H1 (cell line): ENCODE data around the gene TMEM63A. TPM values are rescaled to one million over a fixed set of nuclear protein-coding genes. Genes with fewer than 3 reads are reported as not detected.

Source experiments
- CTCF ChIA-PET: fragments of 300-600 bp; sonication (Branson Sonifier 250); formaldehyde crosslinking; loops from one replicate; lab custom pipeline; 2021; ENCODE audit not compliant: partially characterized antibody; lab: Charles Lee
- POLR2A ChIA-PET: fragments of 300-600 bp; sonication (Branson Sonifier 250); formaldehyde crosslinking; loops from one replicate; lab custom pipeline; 2021; ENCODE audit warnings: inconsistent platforms; ENCODE audit not compliant: partially characterized antibody; lab: Charles Lee
- DNase-seq, 2 experiments: peaks; one replicate each; pipeline versions ENCODE4 v3.0.0 to v3.0.0-alpha.2; 2010 to 2022; ENCODE audit warnings: low spot score in 2 of 2, low read depth in 1 of 2, mixed read lengths in 1 of 2
- FAIRE-seq: peaks from 2 replicates; lab custom pipeline; 2011; peaks lifted over from hg19 to GRCh38; lab: Jason Lieb, UNC
- H2AFZ ChIP-seq: 2 replicates; pipeline ENCODE4 v1.8.1; 2012; ENCODE audit warnings: low read length, inconsistent platforms
- H2AK5ac ChIP-seq: 2 replicates; pipeline ENCODE4 v1.6.1; 2013; ENCODE audit warnings: low read depth, low read length
- H2BK120ac ChIP-seq: replicated peaks from 2 replicates; pipeline ENCODE3; 2013; ENCODE audit warnings: low read depth, low read length, inconsistent platforms
- H2BK12ac ChIP-seq: 2 replicates; pipeline ENCODE4 v1.6.1; 2013; ENCODE audit warnings: low read depth, low read length
- H2BK15ac ChIP-seq: 2 replicates; pipeline ENCODE4 v1.6.1; 2013; ENCODE audit warnings: low read length
- H2BK20ac ChIP-seq: 2 replicates; pipeline ENCODE4 v1.6.1; 2013; ENCODE audit warnings: low read length
- H2BK5ac ChIP-seq: 2 replicates; pipeline ENCODE4 v1.6.1; 2013; ENCODE audit warnings: low read depth, low read length
- H3K14ac ChIP-seq: 2 replicates; pipeline ENCODE4 v1.6.1; 2013; ENCODE audit warnings: inconsistent platforms; ENCODE audit not compliant: insufficient read length
- H3K18ac ChIP-seq: 2 replicates; pipeline ENCODE4 v1.6.1; 2013; ENCODE audit warnings: low read length; ENCODE audit errors: extremely low read depth
- H3K23ac ChIP-seq: 2 replicates; pipeline ENCODE4 v1.6.1; 2013; ENCODE audit warnings: inconsistent platforms; ENCODE audit not compliant: insufficient read length
- H3K23me2 ChIP-seq: 2 replicates; pipeline ENCODE4 v1.6.1; 2013; ENCODE audit warnings: low read depth, low read length
- H3K27ac ChIP-seq: 2 replicates; pipeline ENCODE4 v1.6.1; 2011; ENCODE audit warnings: low read depth, low read length, inconsistent platforms
- H3K27me3 ChIP-seq, 4 experiments: replicated peaks in 1 of 4; 1 replicate in 1 of 4; 2 replicates in 3 of 4; pipeline versions ENCODE4 v1.6.1 to v1.8.1; 2011 to 2013; ENCODE audit warnings: low read length in 3 of 4, mild to moderate bottlenecking in 3 of 4, inconsistent platforms in 2 of 4, mixed read lengths in 2 of 4, moderate library complexity in 1 of 4; ENCODE audit not compliant: control insufficient read depth in 3 of 4, insufficient read depth in 3 of 4; ENCODE audit errors: extremely low read depth in 1 of 4
- H3K36me3 ChIP-seq, 4 experiments: 2 replicates each; pipeline versions ENCODE4 v1.6.1 to v1.8.1; 2011 to 2013; ENCODE audit warnings: mild to moderate bottlenecking in 4 of 4, low read length in 3 of 4, moderate library complexity in 2 of 4, control low read depth in 1 of 4, inconsistent platforms in 1 of 4; ENCODE audit not compliant: insufficient read depth in 4 of 4, control insufficient read depth in 2 of 4
- H3K4ac ChIP-seq: replicated peaks from 2 replicates; pipeline ENCODE3; 2013; ENCODE audit warnings: low read length, low read depth, mixed read lengths, inconsistent platforms; ENCODE audit not compliant: insufficient read length
- H3K4me1 ChIP-seq, 4 experiments: replicated peaks in 1 of 4; 1 replicate in 1 of 4; 2 replicates in 3 of 4; pipeline versions ENCODE4 v1.6.1 to v1.8.1; 2011 to 2013; ENCODE audit warnings: low read length in 3 of 4, inconsistent platforms in 2 of 4, mixed read lengths in 1 of 4; ENCODE audit not compliant: insufficient read depth in 4 of 4, control insufficient read depth in 3 of 4
- H3K4me2 ChIP-seq, 2 experiments: 2 replicates each; pipeline versions ENCODE4 v1.6.1 to v1.8.1; 2011 to 2013; ENCODE audit warnings: low read depth in 2 of 2, low read length in 2 of 2, control low read depth in 1 of 2, inconsistent platforms in 1 of 2, mild to moderate bottlenecking in 1 of 2; ENCODE audit not compliant: insufficient read depth in 1 of 2
- H3K4me3 ChIP-seq, 4 experiments: fragments of 200-600, 300-600 bp in 1 of 4; sonication (generic), shearing (Covaris generic), sonication (Bioruptor Twin) in 1 of 4; 2 replicates each; pipeline versions ENCODE4 v1.5.1 to v1.8.1; 2011 to 2016; ENCODE audit warnings: low read length in 4 of 4, low read depth in 3 of 4, control low read depth in 2 of 4, inconsistent platforms in 2 of 4, mild to moderate bottlenecking in 2 of 4, mixed read lengths in 1 of 4, moderate library complexity in 1 of 4; ENCODE audit not compliant: insufficient read depth in 2 of 4; ENCODE audit errors: extremely low read depth in 1 of 4
- H3K56ac ChIP-seq: replicated peaks from 2 replicates; pipeline ENCODE3; 2013; ENCODE audit warnings: low read depth, mild to moderate bottlenecking, mixed read lengths, low read length, inconsistent platforms; ENCODE audit not compliant: insufficient read length
- H3K79me1 ChIP-seq: 2 replicates; pipeline ENCODE4 v1.6.1; 2013; ENCODE audit warnings: low read depth, low read length, control low read depth
- H3K79me2 ChIP-seq, 2 experiments: 2 replicates each; pipeline versions ENCODE4 v1.6.1 to v1.8.1; 2012 to 2013; ENCODE audit warnings: low read length in 2 of 2, mild to moderate bottlenecking in 2 of 2, inconsistent platforms in 1 of 2; ENCODE audit not compliant: insufficient read depth in 2 of 2, control insufficient read depth in 1 of 2
- H3K9ac ChIP-seq, 4 experiments: replicated peaks in 1 of 4; 1 replicate in 1 of 4; 2 replicates in 3 of 4; pipeline versions ENCODE4 v1.6.1 to v1.8.1; 2011 to 2013; ENCODE audit warnings: low read depth in 3 of 4, low read length in 3 of 4, control low read depth in 2 of 4, mild to moderate bottlenecking in 2 of 4, moderate library complexity in 2 of 4, inconsistent platforms in 1 of 4; ENCODE audit errors: extremely low read depth in 1 of 4
- H3K9me3 ChIP-seq, 2 experiments: 2 replicates each; pipeline versions ENCODE4 v1.6.1 to v1.8.1; 2012 to 2013; ENCODE audit warnings: mild to moderate bottlenecking in 2 of 2, moderate library complexity in 2 of 2, control low read depth in 1 of 2, inconsistent platforms in 1 of 2, low read depth in 1 of 2, low read length in 1 of 2, mixed read lengths in 1 of 2; ENCODE audit not compliant: insufficient read depth in 2 of 2
- H4K20me1 ChIP-seq, 2 experiments: replicated peaks in 1 of 2; 2 replicates each; pipeline versions ENCODE3 to v1.8.1; 2011 to 2013; ENCODE audit warnings: inconsistent platforms in 2 of 2, low read length in 2 of 2, mild to moderate bottlenecking in 1 of 2; ENCODE audit not compliant: insufficient read depth in 2 of 2, control insufficient read depth in 1 of 2
- H4K5ac ChIP-seq: 2 replicates; pipeline ENCODE4 v1.6.1; 2013; ENCODE audit warnings: low read length, low read depth, mixed read lengths, inconsistent platforms; ENCODE audit not compliant: insufficient read length
- H4K8ac ChIP-seq: 2 replicates; pipeline ENCODE4 v1.8.0; 2013; ENCODE audit warnings: mild to moderate bottlenecking, moderate library complexity, low read length, inconsistent platforms; ENCODE audit not compliant: insufficient read depth; ENCODE audit errors: extremely low read depth
- H4K91ac ChIP-seq: replicated peaks from 2 replicates; pipeline ENCODE3; 2013; ENCODE audit warnings: low read length, mixed read lengths, inconsistent platforms; ENCODE audit not compliant: insufficient read length
- WGBS, 2 experiments: shearing (Covaris generic) in 1 of 2; methylation state at CpG; one replicate each; pipeline versions ENCODE4 v1.1.6 to v1.1.7; 2013 to 2015; ENCODE audit warnings: low lambda C conversion rate in 2 of 2, mixed read lengths in 2 of 2, inconsistent platforms in 1 of 2, low coverage in 1 of 2, missing lambda C conversion rate in 1 of 2; ENCODE audit not compliant: insufficient replicate concordance in 2 of 2, insufficient coverage in 1 of 2, insufficient read length in 1 of 2; ENCODE audit errors: extremely low coverage in 1 of 2, missing lambda C conversion rate in 1 of 2; 5-methylcytosine and 5-hydroxymethylcytosine counted together
- polyA plus RNA-seq, 7 experiments: library from polyadenylated mRNA; depleted of rRNA in 3 of 7; stranded (reverse) in 5 of 7; unstranded in 2 of 7; fragments of >200 nt in 5 of 7; fragments of 200-250 nt in 2 of 7; gene quantifications; 1 replicate in 5 of 7; 2 replicates in 1 of 7; 4 replicates in 1 of 7; pipeline versions ENCODE4 v1.2.1 to v1.2.3, GENCODE V29; 2011 to 2013; ENCODE audit warnings: missing spikeins in 2 of 7, mixed read lengths in 2 of 7
- total RNA-seq: library from RNA; stranded (reverse); fragmentation: NEBNext Ultra II Directional; extraction: Animal tissue kit (Norgen Biotek cat#: 25700); gene quantifications from 2 replicates; pipeline ENCODE4 v1.2.1, GENCODE V29; 2021

TMEM63A gene
- total and polyA plus RNA-seq, 2 of the 8 experiments (the other 6 are each of a cell fraction or from before 2014, with no cell fraction given): 26.1 to 55.4 TPM

DNA sequence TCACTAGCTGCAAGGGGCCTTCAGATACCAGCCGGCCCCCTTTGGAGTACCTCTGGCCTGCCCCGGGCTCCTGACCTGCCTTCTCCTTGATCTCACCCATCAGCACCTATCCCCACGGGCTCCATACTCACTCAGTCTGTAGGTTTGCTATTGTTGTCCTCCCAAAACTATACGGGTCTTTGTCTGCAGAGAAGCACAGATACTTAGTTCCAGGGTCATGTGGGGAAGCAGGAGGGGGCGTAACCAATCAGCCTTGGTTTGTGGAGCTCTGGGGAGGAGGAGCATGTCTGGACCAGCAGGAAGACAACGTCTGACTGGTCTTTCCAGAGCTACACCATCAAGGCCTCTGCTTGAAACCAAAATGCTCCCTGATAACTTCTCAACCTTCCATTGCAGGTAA lies 15.2 kb downstream of the TMEM63A start:
- no peak overlapping the region; the same call in 1 of the 2 replicates for H3K27ac ChIP-seq
- H3K4me1 ChIP-seq: no peaks in the 10 kb centered on the region
- H2BK120ac ChIP-seq: no peak overlapping the region
- no peak overlapping the region for H3K56ac ChIP-seq
- no peaks in the 10 kb centered on the region for H3K23me2 ChIP-seq
- H3K36me3 ChIP-seq: peaks cover 3 to 20% (median 12%) of the 10 kb centered on the region in 4 experiments
- H3K23ac ChIP-seq: no peak overlapping the region
- no peak overlapping the region for H3K18ac ChIP-seq
- peaks cover 0 to 2% of the 10 kb centered on the region in 2 experiments for H4K20me1 ChIP-seq
- H3K79me1 ChIP-seq: no peaks in the 10 kb centered on the region
- no peak overlapping the region for H2AK5ac ChIP-seq
- no peak overlapping the region for H3K4me3 ChIP-seq
- H3K9me3 ChIP-seq: no peaks in the 10 kb centered on the region
- H2AFZ ChIP-seq: no peak overlapping the region
- no peaks in the 10 kb centered on the region for H3K27me3 ChIP-seq
- H3K9ac ChIP-seq: no peak overlapping the region
- no peak overlapping the region for H2BK5ac ChIP-seq
- no peak overlapping the region for H4K91ac ChIP-seq
- H3K14ac ChIP-seq: no peak overlapping the region
- DNase-seq: no peak
- no peak overlapping the region; the same call in 1 of the 2 replicates for H4K8ac ChIP-seq
- FAIRE-seq: no peak
- WGBS, 2 experiments: 75% methylated on average over 6 of the region's 6 CpGs; no CpG with 5 or more reads in 1 of the 2 experiments
- H3K4ac ChIP-seq: no peak overlapping the region
- no peak overlapping the region for H3K4me2 ChIP-seq
- CTCF ChIA-PET: interaction anchor here (0.6 to 2.3 kb wide), 13 partner anchors 8 to 1208 kb away, joined by 3 to 13 read pairs (median 3); no protein-coding TSS in a partner anchor
- POLR2A ChIA-PET: interaction anchor here (0.8 to 1.6 kb wide), 6 partner anchors 14 to 57 kb away, joined by 3 to 4 read pairs (median 3); partner anchors contain the start of gene EPHX1
- no peak overlapping the region for H4K5ac ChIP-seq
- no peak overlapping the region for H2BK20ac ChIP-seq
- no peaks in the 10 kb centered on the region for H3K79me2 ChIP-seq
- no peak overlapping the region for H2BK15ac ChIP-seq
- no peak overlapping the region for H2BK12ac ChIP-seq
